Activated CD8-positive, alpha-beta memory T cell treated with anti-CD3 and anti-CD28 coated beads, Interleukin-2, amount 50 U/mL, for 24 hours (primary cell): Measurements from ENCODE around the gene PACSIN1.
A peak's percentile ranks its signal among the peaks of the same experiment; 100 is the strongest.
"Not testable (repeated sequence)": the region's sequence is repeated elsewhere in the genome, so short reads cannot be mapped to it uniquely, and the experiment has no call there.

Experiments used
- DNase-seq: peaks from one replicate; pipeline ENCODE4 v3.0.0-alpha.2; 2020; ENCODE audit errors: extremely low read depth

The PACSIN1 gene

DNA sequence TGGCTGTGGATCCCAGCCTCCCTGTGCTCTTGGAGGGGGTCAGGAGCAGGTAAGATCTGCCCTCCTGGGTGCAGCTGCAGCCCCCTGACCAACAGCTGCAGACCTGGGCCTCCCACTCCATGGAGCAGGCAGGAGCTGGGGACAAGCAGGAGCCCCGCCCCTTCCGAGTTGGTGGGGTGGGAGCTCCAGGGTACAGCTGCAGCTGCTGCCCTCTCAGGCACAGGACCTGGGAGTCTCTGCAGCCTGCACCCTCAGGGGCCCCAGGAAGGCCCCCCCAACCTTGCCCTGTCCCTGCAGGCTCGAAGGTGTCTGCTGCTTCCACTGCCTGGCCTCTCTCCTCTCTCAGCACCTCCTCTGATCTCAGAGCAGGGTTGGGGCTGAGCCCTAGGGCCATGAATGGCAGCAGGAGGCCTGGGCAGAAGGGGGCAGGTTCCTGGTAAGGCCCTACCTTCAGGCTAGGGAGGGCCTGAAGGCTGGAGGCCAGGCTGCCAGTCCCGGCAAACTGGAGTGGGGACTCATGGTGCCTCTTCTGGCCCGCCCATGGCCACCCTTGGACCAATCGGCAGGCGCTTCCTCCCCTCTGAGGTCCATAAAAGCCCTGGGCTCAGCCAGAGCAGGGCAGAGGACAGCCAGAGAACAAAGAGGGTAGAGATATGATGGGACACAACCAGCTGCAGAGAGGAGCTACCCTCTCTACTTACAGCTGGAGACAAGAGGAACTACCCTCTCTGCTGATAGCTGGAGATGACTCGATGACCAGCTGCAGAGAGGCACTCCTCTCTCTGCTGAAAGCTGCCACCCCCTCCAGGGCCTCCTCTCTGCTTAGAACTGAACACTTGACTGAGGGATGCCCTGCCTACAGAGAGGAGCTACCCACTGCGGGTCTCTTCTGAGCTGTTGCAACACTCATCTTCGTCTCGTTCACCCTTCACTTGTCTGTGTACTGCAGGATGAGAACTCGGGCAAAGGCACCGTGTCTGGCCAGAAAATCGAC lies 7.8 kb upstream of the PACSIN1 start:
- no peak for DNase-seq

DNA sequence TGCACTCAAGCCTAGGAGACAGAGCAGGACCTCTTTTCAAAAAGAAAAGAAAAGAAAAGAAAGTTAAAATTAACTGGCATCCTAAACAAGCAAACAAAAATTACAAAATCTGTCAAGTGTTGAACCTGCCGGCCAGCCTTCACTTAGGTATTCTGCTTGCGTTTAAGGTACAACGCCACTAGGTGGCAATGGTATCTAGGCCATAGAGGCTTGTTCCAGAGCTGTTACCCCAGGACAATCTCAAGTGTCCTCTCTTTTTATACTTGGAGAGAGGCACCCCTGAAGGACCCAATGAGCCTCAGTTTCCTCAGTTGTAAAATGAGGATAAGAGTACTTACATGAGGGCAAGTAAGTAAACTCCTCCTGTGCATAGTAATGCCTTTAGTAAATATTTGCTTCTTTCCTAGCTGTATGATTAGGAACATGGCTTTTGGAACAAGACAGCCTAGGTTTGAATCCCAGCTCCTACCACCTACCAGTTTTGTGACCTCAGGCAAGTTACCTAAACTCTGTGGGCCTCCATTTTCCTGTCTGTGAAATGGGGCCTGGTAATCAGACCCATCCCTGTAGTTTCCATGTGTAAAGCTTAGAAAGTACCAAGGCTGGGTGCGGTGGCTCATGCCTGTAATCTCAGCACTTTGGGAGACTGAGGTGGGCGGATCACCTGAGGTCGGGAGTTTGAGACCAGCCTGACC lies 5.8 kb upstream of the PACSIN1 start:
- peak; percentile 14 for DNase-seq

DNA sequence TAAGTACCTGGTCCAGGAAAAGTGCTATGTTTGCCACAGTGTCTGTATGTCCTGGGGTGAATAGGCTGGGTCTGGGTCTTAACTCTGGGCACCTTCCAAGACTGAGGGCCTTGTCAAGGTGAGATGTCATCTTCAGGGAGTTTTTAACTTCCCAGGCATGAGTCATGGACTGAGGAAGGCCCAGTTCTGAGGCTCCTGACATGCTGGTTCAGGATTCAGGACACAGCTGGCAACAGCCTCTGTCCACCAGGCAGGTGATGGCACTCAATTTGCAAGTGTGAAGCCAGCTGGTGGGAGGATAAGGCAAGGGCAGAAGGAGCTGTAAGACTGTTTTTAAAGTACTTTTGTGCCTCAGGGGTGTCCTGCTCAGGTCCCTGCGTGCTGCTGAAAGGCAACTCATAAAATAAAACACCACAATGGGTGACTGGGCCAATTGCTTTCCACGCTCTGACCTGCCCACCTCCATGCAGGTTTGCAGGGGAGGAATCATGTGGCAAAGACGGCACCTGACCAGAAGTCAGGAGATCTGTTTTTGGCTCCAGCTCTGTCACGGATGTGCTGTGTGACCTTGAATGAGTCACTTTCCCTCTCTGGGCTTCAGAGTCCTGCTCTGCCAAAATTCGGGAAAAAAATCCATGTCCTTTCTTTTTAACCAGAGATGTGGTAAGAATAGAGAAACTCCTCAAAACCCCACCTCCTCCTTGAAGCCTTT lies 4.9 kb upstream of the PACSIN1 start:
- no peak for DNase-seq

DNA sequence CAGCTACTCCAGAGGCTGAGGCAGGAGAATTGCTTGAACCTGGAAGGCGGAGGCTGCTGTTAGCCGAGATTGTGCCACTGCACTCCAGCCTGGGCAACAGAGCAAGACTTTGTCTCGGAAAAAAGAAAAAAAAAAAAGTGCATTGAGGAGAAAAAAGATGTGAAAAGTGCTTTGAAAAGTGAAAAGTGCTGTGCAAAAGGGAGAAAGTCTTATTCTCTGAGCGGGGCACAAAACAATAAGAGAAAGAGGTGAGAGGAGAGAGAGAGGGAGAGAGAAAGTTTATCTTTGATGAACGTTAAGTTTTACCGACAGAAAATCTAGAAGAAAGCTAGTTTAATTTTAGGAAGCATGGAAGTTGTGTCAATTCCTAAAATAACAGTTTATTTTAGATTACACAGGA lies 3.9 kb upstream of the PACSIN1 start:
- no peak for DNase-seq

DNA sequence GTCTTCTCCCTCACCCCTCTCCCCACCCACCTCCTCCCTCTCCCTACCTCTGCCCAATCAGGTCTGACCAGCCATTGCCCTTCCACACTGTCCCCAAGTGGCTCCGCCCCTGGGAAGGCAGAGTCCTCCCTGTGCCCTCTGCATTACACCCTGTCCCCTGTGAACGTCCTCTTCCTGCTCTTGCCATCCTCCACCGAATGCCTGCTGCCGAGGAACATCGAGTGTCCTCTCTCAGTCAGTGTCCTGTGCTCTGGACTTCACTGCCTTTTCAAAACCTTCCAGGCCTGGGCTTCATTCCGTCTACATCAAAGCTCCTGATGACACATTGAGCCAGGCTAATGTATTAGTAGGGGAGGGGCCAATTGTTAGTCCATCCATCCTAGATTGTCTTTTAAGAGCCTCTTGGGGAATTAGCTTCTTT lies 3.3 kb upstream of the PACSIN1 start:
- DNase-seq = no peak

DNA sequence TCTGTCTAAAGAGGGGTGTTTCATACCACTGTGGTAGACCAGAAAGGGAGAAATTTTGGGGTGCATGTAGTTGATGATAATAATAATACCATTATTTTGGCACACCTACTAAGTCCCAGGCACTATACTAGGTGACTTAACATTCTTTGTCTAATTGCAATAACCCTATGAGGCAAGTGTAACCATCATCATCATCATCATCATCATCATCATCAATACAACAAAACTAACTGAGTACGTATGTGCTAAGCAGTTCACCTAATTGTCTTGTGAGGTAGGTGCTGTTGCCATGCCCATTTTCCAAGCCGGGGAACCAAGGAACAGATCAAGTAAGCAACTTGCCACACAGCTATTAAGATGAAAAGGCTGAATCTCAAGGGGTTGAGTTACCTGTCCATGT lies 2.6 kb upstream of the PACSIN1 start:
- no peak for DNase-seq

DNA sequence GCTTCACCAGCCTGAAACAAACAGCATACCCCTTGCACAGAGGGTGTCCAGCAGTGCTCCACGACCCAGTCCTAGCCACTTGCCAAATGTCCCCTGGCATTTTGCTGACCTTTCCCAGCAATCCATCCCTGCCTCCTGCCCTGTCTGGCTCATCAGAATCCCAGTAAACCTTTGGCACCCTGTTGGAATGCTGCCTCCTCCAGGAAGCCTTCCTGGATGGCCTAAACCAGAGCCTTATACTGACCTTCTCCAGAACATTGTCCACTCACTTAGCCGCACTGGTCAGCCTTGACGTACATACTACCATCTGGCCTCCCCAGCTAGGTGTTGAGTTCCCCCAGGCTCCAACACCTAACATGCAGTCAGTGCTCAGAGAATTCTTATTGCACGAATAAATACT lies 2.0 kb upstream of the PACSIN1 start:
- DNase-seq = no peak

DNA sequence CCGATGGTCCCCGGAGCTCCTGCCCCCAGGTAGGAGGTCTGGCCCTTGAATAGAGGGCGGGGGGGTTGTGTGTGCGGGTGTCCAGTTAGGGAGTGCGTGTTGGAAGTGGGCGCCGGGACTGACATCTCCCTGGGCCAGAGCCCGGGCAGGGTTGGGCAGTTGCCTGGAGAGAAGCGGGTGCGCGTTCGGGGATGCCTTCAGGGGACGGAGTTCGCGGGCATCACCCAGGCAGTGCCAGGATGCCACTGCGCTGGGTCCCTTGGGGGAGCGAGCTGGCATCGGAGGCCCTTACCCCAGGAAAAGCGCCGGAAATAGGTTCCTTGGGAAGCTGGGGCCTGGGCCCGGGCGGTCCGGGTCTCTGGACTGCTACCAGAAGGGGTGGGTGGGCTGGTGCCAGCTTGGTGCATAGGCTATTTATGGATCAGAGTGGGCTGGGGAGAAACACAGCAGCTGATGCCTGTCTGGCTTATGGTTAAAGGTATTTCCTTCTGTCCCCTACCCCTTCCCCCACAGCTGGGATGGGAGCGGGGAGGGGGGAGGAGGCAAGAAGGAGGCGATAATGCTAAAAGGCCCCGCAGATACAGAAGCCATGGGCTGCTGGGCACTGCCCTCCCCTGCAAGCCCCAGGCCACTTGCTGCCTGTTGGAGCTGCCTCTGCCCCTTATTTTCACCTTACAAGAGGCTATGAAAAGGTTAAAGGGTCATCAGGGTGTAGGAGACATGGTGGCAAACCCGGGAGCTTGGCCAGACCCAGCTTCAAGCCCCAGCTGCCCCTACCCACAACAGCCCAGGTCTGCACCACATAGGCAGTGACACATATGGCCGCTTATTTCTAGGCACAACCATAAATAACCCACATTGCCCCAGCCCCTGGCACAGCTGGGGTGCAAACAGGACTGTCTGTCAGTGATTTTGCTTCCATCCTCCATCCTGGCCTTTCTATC lies 638 bp downstream of the PACSIN1 start:
- DNase-seq = no peak

DNA sequence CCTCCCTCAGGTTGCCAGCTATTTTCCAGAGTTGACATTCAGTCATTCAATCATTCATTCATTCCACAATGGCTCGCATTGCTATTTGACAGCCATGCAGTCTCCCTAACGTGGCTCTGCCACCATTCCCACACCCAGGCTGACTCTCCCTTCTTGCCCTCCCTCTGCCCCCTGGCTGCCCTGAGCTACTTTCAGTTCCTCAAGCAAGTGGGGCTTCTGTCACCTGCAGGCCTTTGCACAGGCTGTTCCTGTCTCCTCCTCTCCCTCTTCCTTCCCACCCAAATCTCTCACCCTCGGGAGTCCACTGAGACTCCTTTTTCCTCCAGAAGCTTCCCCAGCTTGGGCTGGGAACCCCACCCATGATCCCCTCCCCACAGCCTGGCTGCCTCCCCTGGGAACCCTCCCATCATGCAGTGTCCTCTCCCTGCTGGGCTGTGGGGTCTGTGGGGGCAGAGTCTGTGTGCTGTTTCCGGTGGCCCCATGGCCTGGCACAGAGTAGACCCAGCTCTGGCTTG lies 2.6 kb downstream of the PACSIN1 start:
- no peak for DNase-seq

DNA sequence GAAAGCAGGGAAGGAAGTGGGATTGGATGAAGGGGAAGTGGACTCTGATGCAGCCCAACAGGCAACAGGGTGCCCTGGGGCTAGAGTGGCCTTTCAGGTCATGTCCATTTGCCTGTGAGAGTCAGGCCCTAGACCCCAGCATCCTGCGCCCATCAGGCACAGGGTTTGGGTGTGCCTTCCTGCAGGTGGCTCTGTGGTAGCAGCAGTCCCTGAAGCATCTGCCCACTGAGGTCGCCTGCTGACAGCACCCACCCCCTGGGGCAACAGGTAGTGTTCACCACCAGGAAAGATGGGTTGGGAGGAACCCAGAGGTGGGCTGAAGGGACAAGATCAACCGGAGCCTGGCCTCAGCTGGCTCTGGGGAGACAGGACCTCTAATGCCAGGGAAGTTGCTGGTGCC lies 3.6 kb downstream of the PACSIN1 start:
- DNase-seq = no peak

DNA sequence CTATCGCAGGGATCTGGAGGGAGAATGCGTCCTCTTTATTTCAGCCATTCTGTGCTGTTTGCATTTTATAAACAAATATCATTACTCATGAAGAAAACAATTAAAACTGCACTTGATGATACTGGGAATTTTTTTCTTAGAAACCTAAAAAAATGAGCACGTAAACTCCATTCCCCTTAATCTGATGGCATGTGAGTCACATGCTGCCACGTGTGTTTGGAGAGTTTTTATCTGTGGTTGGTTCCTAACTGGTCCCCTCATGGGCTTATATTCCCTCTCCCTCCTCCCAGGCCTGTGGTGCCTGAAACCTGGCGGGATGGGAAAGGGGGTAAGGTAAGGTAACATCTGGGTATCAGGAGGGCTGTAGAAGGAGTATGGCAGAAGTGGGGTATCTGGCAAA lies 6.5 kb downstream of the PACSIN1 start:
- DNase-seq = no peak

DNA sequence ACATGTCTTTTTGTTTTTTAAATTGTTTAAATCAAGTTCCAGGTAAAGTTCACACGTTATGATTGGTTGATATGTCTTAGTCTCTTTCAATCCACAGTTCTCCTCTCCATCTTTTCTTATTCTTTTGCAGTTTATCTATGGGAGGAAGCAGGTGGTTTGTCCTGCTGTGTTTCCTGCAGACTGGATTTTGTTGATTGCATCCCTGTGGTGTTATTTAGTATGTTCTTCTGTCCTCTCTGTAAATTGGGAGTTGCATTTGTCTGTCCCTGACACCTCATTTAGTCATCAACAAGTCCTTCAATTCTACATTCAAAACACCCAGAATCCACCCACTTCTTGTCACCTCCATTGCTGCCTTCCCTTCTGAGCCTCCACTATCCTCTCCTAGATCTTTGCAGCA lies 8.1 kb downstream of the PACSIN1 start:
- DNase-seq = no peak

DNA sequence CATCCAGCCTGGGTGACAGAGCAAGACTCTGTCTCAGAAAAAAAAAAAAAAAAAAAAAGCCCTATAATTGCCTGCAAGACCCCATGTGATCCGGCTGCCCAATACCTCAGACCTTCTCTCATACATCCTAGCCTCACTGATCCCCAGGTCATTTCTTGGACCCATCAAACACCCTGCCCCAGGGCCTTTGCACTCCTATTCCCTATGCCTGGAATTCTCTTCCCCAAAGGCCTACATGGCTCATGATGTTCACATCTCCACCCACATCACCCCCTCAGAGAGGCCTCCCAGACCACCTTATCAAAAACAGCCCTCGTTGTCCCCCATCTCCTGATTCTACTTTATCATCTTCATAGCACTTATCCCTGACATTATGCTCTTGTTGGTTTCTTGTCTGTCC lies 8.9 kb downstream of the PACSIN1 start:
- DNase-seq = no peak

DNA sequence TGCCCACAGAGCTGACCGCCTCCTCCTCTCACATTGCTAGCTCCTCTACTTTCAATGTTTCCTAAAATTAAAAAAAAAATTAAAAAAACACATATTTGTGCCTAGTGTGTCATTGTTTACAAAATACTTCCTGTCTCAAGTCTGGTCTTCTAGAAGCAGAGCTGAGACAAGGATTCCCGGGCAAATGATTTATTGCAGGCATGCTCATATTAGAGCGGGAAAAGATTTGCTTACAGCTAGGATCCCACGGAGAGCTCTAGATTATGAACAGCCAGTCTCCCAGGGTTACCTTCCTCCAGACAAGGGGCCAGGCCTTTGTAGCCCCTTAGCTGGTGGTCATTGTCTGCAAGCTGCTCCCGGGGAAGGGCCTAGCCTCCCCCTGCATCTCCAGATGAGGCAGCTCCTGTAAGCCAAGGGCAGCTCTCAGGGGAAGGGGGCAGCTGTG lies 9.4 kb downstream of the PACSIN1 start:
- no peak for DNase-seq

DNA sequence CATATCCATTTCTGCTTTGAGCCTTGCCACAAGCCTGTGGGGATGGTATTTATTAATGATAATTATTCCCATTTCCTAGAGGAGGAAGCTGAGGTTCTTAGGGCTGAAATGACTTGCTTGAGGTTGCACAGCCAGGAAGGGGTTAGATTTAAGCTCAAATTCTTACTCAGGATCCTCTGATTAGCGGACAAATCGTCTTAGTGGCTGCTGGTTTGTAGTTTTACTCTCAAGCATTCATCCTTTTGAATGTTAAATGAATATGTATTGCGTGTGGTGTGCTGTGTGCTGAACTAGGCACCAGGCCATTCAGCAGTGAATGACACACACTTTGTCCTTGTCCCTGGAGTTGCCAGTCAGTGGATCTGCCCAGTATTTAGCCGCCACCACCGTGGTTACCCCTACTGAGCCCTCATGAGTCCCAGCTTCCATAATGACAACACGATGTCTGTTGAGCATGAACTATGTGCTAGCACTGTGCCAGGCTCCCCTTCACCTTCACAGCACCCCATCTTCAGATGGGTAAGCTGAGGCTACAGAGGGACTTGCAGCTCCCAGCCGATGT lies 10.0 kb downstream of the PACSIN1 start:
- DNase-seq = no peak

DNA sequence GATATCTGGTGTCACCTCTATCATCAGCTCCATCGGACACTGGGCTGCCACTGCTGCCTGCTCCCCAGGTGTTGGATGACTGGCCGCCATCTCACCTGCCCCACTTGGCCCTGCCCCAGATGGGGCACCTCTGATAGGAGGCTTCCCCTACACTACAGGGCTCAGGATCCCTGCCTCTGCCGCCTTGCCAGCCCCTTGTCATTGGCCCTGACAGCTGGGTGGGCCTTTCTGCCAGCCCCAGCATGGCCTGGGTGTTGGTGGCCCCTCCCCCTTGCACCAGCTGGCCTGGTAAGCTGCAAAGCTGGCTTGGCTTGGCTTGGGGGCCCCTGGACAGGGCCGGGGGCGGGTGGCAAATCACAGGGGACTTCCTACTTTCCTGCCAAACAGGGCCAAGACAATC lies 10.6 kb downstream of the PACSIN1 start:
- DNase-seq = no peak

DNA sequence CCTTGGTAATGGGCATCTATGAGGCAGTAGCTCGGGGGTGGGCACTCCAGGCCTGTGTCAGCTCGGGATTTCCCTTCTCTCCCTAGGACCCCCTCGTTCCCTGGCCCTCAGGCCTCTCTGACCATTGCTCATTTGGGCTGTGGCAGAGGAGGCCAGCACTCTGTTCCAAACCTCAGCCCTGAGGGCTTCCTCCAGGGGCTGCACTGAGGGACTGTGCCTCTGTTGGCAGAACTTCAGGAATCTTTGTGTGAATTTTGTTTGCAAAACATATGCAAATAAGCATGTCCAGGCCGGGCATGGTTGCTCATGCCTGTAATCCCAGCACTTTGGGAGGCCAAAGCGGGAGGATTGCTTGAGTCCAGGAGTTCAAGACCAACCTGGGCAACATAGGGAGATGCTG lies 11.0 kb downstream of the PACSIN1 start:
- DNase-seq = no peak

DNA sequence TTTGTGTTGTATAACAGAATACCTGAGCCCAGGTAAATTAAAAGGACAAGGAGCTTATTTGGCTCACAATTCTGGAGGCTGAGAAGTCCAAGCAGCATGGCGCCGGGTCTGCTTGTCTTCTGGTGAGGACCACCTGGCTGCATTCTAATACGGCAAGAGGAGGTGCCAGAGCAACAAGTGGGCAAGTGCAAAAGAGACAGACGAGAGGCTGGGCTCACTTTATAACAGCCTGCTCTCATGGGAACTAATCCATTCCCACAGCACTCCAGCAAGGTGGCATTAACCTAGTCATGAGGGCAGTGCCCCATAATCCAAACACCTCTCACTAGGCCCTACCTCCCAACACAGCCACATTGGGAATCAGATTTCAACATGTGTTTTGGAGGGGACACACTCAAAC lies 12.9 kb downstream of the PACSIN1 start:
- DNase-seq = no peak

DNA sequence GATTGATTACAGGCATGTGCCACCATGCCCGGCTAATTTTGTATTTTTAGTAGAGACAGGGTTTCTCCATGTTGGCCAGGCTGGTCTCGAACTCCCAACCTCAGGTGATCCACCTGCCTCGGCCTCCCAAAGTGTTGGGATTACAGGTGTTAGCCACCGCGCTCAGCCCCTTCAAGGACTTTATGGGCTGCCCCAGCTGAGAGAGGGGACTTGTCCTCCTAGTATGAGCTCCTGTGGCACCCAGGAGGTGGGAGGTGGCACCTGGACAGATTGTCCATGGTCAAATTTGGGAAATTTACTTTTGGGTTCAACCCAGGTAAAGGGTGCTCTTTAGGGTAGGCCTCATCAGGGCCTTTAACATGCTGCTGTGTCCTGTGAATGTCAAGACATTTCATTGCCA lies 17.9 kb downstream of the PACSIN1 start:
- DNase-seq = not testable (repeated sequence)

DNA sequence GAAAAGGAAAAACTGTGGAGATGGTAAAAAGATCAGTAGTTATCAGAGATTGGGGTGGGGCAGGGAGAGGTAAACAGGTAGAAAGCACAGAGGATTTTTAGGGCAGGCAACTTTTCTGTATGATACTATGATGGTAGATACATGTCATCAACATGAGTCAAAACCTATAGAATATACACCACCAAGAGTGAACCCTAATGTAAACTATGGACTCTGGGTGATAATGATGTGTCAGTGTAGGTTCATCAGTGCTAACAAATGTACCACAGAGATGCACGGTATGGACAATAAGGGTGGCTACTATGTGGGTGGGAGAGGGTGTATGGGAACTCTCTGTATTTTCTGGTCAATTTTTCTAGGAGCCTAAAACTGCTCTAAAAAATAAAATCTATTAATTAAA lies 18.5 kb downstream of the PACSIN1 start:
- DNase-seq = no peak

DNA sequence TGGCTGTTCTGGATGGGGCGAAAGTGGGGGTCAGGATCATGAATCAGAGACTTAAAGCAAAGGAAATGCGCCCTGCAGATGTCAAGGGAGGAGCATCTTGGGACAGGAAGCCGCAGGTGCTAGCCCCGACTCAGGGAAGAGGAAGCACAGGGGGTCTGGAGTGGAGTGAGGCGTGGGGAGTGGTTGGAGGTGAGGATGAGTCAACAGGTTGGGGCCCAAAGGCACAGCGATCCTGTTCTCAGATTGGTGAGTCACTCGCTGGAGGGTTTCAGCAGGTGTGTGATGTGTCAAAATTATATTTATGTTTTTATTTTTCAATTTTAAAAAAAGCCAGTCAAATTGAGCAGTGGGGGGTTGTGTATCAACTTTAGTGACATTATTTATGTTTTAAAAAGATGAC lies 19.0 kb downstream of the PACSIN1 start:
- DNase-seq = peak; percentile 43
